HG03460 (cell line): Measurements from ENCODE around the gene ASTN2.

ENCODE experiments used
- ATAC-seq: cut with Tn5 transposase; IDR thresholded peaks from one replicate; pipeline ENCODE4 v1.9.1; 2021; ENCODE audit not compliant: unreplicated experiment

The ASTN2 gene

GRCh38 chr9:116499986-116500871 is 914.6 kb downstream of the ASTN2 start:
- no peak for ATAC-seq

- no peak for ATAC-seq
Measured at GRCh38 chr9:116499434-116499833, 915.4 kb downstream of the ASTN2 start.

- ATAC-seq: no peak
Measured at GRCh38 chr9:116497095-116497890, 917.6 kb downstream of the ASTN2 start.

- no peak for ATAC-seq
Measured at GRCh38 chr9:116496167-116496566, 918.7 kb downstream of the ASTN2 start.

- no peak for ATAC-seq
Measured at GRCh38 chr9:116495725-116496124, 919.1 kb downstream of the ASTN2 start.

GRCh38 chr9:116494815-116495634 is 919.8 kb downstream of the ASTN2 start:
- ATAC-seq: no peak

GRCh38 chr9:116493183-116493860 is 921.5 kb downstream of the ASTN2 start:
- ATAC-seq: no peak

GRCh38 chr9:116491659-116492058 is 923.2 kb downstream of the ASTN2 start:
- no peak for ATAC-seq

GRCh38 chr9:116491219-116491618 is 923.6 kb downstream of the ASTN2 start:
- no peak for ATAC-seq

GRCh38 chr9:116490321-116490720 is 924.5 kb downstream of the ASTN2 start:
- ATAC-seq: no peak

- ATAC-seq: no peak
Measured at GRCh38 chr9:116488373-116488772, 926.5 kb downstream of the ASTN2 start.

- ATAC-seq: no peak
Measured at GRCh38 chr9:116484492-116485061, 930.3 kb downstream of the ASTN2 start.

GRCh38 chr9:116483622-116484491 is 931.0 kb downstream of the ASTN2 start:
- ATAC-seq: no peak

GRCh38 chr9:116482740-116483139 is 932.1 kb downstream of the ASTN2 start:
- no peak for ATAC-seq

- ATAC-seq: no peak
Measured at GRCh38 chr9:116480700-116481099, 934.2 kb downstream of the ASTN2 start.

- ATAC-seq: no peak
Measured at GRCh38 chr9:116479967-116480366, 934.9 kb downstream of the ASTN2 start.

- no peak for ATAC-seq
Measured at GRCh38 chr9:116479056-116479544, 935.8 kb downstream of the ASTN2 start.

- no peak for ATAC-seq
Measured at GRCh38 chr9:116477584-116478141, 937.2 kb downstream of the ASTN2 start.

- ATAC-seq: no peak
Measured at GRCh38 chr9:116476935-116477381, 937.9 kb downstream of the ASTN2 start.
